Suprapubic skin (tissue), 3 donors: ENCODE data around the gene ADAMTS12.

Experiments
- CTCF ChIP-seq, 2 donors: fragments of 200-600 bp in 1 of 2; fragments of 450-650 bp in 1 of 2; sonication (generic) in 1 of 2; IDR thresholded peaks; one replicate each; pipeline ENCODE4 v1.5.1; 2016 to 2019; ENCODE audit warnings: antibody characterized with exemption in 2 of 2, mild to moderate bottlenecking in 1 of 2, moderate library complexity in 1 of 2
- POLR2A ChIP-seq, 2 donors: fragments of 450-650 bp; IDR thresholded peaks; one replicate each; pipeline ENCODE4 v1.6.1; 2017; ENCODE audit warnings: antibody characterized with exemption in 2 of 2, mild to moderate bottlenecking in 2 of 2, moderate library complexity in 2 of 2

GRCh38 chr5:33887268-33887667, 4.5 kb downstream of the ADAMTS12 start:
- TF ChIP-seq CTCF (IDR thresholded peaks at IDR 0.05), result no peak
- TF ChIP-seq POLR2A (IDR thresholded peaks at IDR 0.05), result no peak
